ENCODE measurements around the gene ACR.
"Not testable (repeated sequence)": the region's sequence is repeated elsewhere in the genome, so short reads cannot be mapped to it uniquely, and the experiment has no call there.

The ACR gene

GRCh38 chr22:50732681-50733080, 5.3 kb upstream of the ACR start:
- no peak for DNase-seq (ENCODE audit: low read depth in 2 of 2)

GRCh38 chr22:50733521-50734342, 4.3 kb upstream of the ACR start:
- no peak for DNase-seq (ENCODE audit: low read depth in 2 of 2)

DNA sequence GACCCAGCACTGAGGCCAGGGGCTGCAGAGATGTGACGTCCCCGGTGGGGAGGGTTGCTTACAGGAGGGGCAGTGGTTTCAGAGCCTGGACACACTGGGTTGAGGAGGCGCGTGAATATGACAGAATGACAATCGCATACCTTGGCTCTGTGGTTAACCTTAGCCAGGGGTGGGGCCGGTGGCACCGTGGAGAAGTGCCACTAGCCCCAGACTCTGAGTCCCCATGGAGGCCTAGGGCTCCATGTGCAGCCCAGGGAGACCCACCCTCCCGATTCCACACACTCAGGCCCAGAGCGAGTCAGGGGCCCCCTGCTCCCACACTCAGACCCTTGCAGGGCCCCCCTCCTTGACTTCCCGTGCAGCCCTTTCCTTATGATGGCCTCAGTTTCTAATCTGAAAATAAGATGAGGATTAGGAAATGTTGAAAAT, 3.6 kb upstream of the ACR start:
- no peak for DNase-seq (ENCODE audit: low read depth in 2 of 2)

DNA sequence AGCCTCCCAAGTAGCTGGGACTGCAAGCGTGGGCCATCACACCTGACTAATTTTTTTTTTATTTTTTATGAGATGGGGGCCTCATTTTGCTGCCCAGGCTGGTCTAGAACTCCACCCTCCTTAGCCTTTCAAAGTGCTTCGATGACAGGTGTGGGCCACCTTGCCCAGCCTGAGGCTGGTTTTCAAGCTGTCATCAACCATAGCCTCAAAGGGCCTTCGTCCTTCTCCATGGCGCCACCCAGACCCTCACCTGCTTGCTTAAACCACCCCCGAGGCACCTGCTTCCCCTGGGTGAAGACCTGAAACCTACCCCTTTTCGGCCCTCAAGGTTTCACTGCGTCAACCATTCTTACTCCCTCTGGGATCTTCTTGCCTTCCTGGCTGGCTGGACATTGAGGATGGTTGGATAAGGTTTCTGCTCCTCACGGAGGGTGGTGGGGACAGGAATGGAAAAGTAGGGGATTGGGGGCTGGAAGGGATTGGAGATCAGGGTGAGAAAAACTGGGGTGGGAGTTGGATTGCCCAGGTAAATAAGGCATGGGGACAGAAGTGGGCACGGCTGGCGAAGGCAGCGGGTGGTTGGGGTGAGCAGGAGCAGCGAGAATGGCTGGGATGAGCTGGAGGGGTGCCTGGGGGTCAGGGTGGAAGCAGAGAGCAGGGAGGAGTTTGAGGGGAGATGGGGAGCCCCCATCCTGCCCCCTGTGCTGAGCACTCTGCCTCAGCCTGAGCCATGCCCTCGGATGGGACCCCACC, 2.8 kb upstream of the ACR start:
- DNase-seq (ENCODE audit: low read depth in 2 of 2): no peak

DNA sequence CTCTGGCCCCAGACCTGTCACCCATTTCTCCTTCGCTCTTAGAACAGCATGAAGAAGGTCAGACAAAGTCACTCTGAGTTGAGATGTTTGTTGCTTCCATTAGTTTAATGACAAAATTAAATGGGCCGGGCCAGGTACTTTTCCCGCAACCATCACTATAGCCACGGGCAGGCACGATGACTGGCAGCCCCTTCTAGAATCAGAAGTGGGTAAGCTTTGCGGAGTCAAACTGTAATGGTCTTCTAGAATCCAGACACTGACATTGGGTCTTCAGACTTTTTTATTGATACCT, 2.3 kb upstream of the ACR start:
- no peak for DNase-seq (ENCODE audit: low read depth in 2 of 2)

- DNase-seq (ENCODE audit: low read depth in 2 of 2): no peak
Measured at GRCh38 chr22:50738649-50739227, 734 bp downstream of the ACR start.

DNA sequence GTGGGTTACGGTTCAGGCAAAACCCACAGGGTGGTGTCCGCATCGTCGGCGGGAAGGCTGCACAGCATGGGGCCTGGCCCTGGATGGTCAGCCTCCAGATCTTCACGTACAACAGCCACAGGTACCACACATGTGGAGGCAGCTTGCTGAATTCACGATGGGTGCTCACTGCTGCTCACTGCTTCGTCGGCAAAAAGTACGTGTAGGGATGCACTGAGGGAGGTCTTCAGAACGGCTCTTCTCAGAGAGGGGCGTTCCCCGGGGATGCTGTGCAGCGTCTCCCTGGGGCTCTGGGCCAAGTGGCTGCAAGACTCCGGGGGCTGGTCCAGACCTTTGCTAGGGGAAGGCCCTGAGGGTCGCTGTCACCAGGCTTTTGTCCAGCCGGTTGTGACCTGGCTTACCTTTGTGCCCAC, 1.3 kb downstream of the ACR start:
- DNase-seq (ENCODE audit: low read depth in 2 of 2): no peak

- no peak for DNase-seq (ENCODE audit: low read depth in 2 of 2)
Measured at GRCh38 chr22:50739894-50740293, 1.9 kb downstream of the ACR start.

- not testable (repeated sequence) for DNase-seq (ENCODE audit: low read depth in 2 of 2)
Measured at GRCh38 chr22:50740714-50741113, 2.7 kb downstream of the ACR start.

GRCh38 chr22:50744424-50744823, 6.4 kb downstream of the ACR start:
- not testable (repeated sequence) for DNase-seq (ENCODE audit: low read depth in 2 of 2)

- DNase-seq (ENCODE audit: low read depth in 2 of 2): not testable (repeated sequence)
Measured at GRCh38 chr22:50747521-50747920, 9.5 kb downstream of the ACR start.

DNA sequence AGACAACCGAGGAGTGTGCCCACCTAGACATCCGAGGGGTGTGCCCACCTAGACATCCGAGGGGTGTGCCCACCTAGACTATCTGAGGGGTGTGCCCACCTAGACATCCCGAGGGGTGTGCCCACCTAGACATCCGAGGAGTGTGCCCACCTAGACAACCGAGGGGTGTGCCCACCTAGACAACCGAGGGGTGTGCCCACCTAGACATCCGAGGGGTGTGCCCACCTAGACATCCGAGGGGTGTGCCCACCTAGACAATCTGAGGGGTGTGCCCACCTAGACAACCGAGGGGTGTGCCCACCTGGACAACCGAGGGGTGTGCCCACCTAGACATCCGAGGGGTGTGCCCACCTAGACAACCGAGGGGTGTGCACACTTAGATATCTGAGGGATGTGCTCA, 10.6 kb downstream of the ACR start:
- not testable (repeated sequence) for DNase-seq (ENCODE audit: low read depth in 2 of 2)

GRCh38 chr22:50749302-50750074, 11.5 kb downstream of the ACR start:
- not testable (repeated sequence) for DNase-seq (ENCODE audit: low read depth in 2 of 2)

DNA sequence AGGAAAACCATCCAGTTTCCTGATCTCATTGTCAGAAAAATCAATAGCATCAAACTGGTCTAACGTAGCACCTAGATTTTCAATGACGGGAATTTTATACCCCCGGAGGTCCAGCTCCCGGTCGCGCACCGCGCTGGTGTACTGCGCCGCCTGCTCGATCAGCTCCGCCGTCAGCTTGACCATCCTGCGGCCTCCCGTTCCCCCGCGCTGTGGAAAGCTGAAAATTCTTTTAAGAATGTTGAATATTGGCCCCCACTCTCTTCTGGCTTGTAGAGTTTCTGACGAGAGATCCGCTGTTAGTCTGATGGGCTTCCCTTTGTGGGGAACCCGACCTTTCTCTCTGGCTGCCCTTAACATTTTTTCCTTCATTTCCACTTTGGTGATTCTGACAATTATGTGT, 17.2 kb downstream of the ACR start:
- DNase-seq (ENCODE audit: low read depth in 2 of 2): not testable (repeated sequence)

- not testable (repeated sequence) for DNase-seq (ENCODE audit: low read depth in 2 of 2)
Measured at GRCh38 chr22:50756406-50756805, 18.4 kb downstream of the ACR start.

GRCh38 chr22:50756949-50757491, 19.0 kb downstream of the ACR start:
- DNase-seq (ENCODE audit: low read depth in 2 of 2): peak; percentile 37 to 39

- DNase-seq (ENCODE audit: low read depth in 2 of 2): not testable (repeated sequence)
Measured at GRCh38 chr22:50759597-50760341, 21.8 kb downstream of the ACR start.

- not testable (repeated sequence) for DNase-seq (ENCODE audit: low read depth in 2 of 2)
Measured at GRCh38 chr22:50761829-50762228, 23.8 kb downstream of the ACR start.

GRCh38 chr22:50764288-50764687, 26.3 kb downstream of the ACR start:
- not testable (repeated sequence) for DNase-seq (ENCODE audit: low read depth in 2 of 2)

- not testable (repeated sequence) for DNase-seq (ENCODE audit: low read depth in 2 of 2)
Measured at GRCh38 chr22:50775132-50775531, 37.1 kb downstream of the ACR start.

- not testable (repeated sequence) for DNase-seq (ENCODE audit: low read depth in 2 of 2)
Measured at GRCh38 chr22:50777631-50778030, 39.6 kb downstream of the ACR start.
